ENCODE results near the gene LHFPL6.

- no peak for TF ChIP-seq CTCF (IDR thresholded peaks at IDR 0.05)
- no peak for TF ChIP-seq POLR2A (IDR thresholded peaks at IDR 0.05)
Observed at GRCh38 chr13:39533651-39534150, 69.3 kb downstream of the LHFPL6 start.
